SK-N-SH (cell line): ENCODE results near the gene SHPK.

Source experiments
- CHD2 ChIP-seq: fragments of 150-350 bp; IDR thresholded peaks from 2 replicates; pipeline ENCODE4 v1.6.1; 2018; ENCODE audit warnings: low read length; ENCODE audit not compliant: partially characterized antibody
- CTCF ChIP-seq: fragments of 200-600 bp; sonication (generic); IDR thresholded peaks from 2 replicates; pipeline ENCODE4 v1.6.1; 2017; ENCODE audit warnings: antibody characterized with exemption, mild to moderate bottlenecking, moderate library complexity
- EP300 ChIP-seq, 2 experiments: IDR thresholded peaks; 2 replicates each; pipeline versions ENCODE4 v1.4.0 to v1.6.1; 2012; ENCODE audit warnings: borderline replicate concordance in 1 of 2, low read depth in 1 of 2, low read length in 1 of 2
- EZH2phosphoT487 ChIP-seq: fragments of 200-600 bp; sonication (generic); IDR thresholded peaks from 2 replicates; pipeline ENCODE4 v1.6.1; 2017; ENCODE audit warnings: low read depth, mixed run types, mild to moderate bottlenecking, antibody characterized with exemption, moderate library complexity, borderline replicate concordance
- FOXM1 ChIP-seq: IDR thresholded peaks from 2 replicates; pipeline ENCODE4 v1.4.0; 2012; ENCODE audit warnings: low read depth, mild to moderate bottlenecking
- POLR2AphosphoS5 ChIP-seq: IDR thresholded peaks from 2 replicates; pipeline ENCODE4 v1.6.1; 2012; ENCODE audit warnings: low read depth, low read length
- RCOR1 ChIP-seq: fragments of 150-350 bp; IDR thresholded peaks from 2 replicates; pipeline ENCODE4 v1.6.1; 2017; ENCODE audit warnings: antibody characterized with exemption, low read length
- TAF1 ChIP-seq: IDR thresholded peaks from 2 replicates; pipeline ENCODE4 v1.6.1; 2012; ENCODE audit warnings: low read depth, mild to moderate bottlenecking, low read length, moderate library complexity, borderline replicate concordance
- TF ChIP-seq, protein P1 (sequence below): IDR thresholded peaks from 2 replicates; pipeline ENCODE4 v1.4.0; 2012; ENCODE audit warnings: low read depth
- TF ChIP-seq, protein P2 (sequence below): IDR thresholded peaks from 2 replicates; pipeline ENCODE4 v1.4.0; 2012; ENCODE audit warnings: low read depth, borderline replicate concordance

- TF ChIP-seq CTCF, result no peak
- TF ChIP-seq TAF1, result no peak
- TF ChIP-seq FOXM1, result no peak
- TF ChIP-seq, protein P1, sequence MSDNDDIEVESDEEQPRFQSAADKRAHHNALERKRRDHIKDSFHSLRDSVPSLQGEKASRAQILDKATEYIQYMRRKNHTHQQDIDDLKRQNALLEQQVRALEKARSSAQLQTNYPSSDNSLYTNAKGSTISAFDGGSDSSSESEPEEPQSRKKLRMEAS, result no peak
- no peak for TF ChIP-seq CHD2
- no peak for TF ChIP-seq EZH2phosphoT487
- TF ChIP-seq, protein P2, sequence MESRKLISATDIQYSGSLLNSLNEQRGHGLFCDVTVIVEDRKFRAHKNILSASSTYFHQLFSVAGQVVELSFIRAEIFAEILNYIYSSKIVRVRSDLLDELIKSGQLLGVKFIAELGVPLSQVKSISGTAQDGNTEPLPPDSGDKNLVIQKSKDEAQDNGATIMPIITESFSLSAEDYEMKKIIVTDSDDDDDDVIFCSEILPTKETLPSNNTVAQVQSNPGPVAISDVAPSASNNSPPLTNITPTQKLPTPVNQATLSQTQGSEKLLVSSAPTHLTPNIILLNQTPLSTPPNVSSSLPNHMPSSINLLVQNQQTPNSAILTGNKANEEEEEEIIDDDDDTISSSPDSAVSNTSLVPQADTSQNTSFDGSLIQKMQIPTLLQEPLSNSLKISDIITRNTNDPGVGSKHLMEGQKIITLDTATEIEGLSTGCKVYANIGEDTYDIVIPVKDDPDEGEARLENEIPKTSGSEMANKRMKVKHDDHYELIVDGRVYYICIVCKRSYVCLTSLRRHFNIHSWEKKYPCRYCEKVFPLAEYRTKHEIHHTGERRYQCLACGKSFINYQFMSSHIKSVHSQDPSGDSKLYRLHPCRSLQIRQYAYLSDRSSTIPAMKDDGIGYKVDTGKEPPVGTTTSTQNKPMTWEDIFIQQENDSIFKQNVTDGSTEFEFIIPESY, result no peak
- no peak for TF ChIP-seq POLR2AphosphoS5
- no peak for TF ChIP-seq RCOR1
- TF ChIP-seq EP300 (IDR thresholded peaks at IDR 0.05; ENCODE audit: borderline replicate concordance in 1 of 2, low read depth in 1 of 2, low read length in 1 of 2), result no peak
Measured at GRCh38 chr17:3665834-3666233, 29.8 kb upstream of the SHPK start.
